SH-SY5Y (cell line): ENCODE data around the gene LHX1.

Source experiments
- GATA2 ChIP-seq: IDR thresholded peaks from 2 replicates; pipeline ENCODE4 v1.6.1; 2011; ENCODE audit warnings: mild to moderate bottlenecking, low read depth, low read length
- GATA3 ChIP-seq: IDR thresholded peaks from 2 replicates; pipeline ENCODE4 v1.6.1; 2011; ENCODE audit warnings: low read depth, mild to moderate bottlenecking, low read length, moderate library complexity

- no peak for TF ChIP-seq GATA2
- no peak for TF ChIP-seq GATA3
Observed at GRCh38 chr17:36951084-36951789, 14.0 kb downstream of the LHX1 start.
